GM10266 (cell line): ENCODE measurements around the gene PDE11A.

Experiments used
- DNase-seq: peaks from one replicate; pipeline ENCODE4 v3.0.0; 2012; ENCODE audit errors: extremely low spot score
- CTCF ChIP-seq: IDR thresholded peaks from 2 replicates; pipeline ENCODE4 v1.5.1; 2012; ENCODE audit warnings: mild to moderate bottlenecking, low read depth; ENCODE audit not compliant: control insufficient read depth, insufficient read depth; ENCODE audit errors: missing control alignments

PDE11A gene

GRCh38 chr2:177703159-177703558, 369.4 kb downstream of the PDE11A start:
- no peak for TF ChIP-seq CTCF
- no peak for DNase-seq

- no peak for DNase-seq
- TF ChIP-seq CTCF: no peak
These were observed 374.3 kb downstream of the PDE11A start for GRCh38 chr2:177698281-177698680.

DNA sequence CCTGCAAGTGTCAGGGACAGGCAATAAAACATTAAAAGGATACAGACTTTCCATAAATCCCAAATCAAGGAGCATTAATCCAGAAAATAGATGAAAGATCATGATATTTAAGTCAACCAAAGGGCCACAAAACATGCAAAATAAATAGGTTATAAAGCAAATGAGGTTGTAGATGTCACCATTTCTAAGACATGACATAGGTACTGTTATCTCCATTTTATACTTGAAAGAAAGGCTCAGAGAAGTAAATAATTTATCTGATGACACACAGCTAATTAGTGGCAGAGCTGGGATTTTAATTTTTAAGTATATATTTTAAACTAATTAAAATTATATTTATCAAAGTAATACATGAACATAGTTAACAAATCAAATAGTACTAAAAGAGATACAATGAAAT, 378.2 kb downstream of the PDE11A start:
- no peak for DNase-seq
- no peak for TF ChIP-seq CTCF

DNA sequence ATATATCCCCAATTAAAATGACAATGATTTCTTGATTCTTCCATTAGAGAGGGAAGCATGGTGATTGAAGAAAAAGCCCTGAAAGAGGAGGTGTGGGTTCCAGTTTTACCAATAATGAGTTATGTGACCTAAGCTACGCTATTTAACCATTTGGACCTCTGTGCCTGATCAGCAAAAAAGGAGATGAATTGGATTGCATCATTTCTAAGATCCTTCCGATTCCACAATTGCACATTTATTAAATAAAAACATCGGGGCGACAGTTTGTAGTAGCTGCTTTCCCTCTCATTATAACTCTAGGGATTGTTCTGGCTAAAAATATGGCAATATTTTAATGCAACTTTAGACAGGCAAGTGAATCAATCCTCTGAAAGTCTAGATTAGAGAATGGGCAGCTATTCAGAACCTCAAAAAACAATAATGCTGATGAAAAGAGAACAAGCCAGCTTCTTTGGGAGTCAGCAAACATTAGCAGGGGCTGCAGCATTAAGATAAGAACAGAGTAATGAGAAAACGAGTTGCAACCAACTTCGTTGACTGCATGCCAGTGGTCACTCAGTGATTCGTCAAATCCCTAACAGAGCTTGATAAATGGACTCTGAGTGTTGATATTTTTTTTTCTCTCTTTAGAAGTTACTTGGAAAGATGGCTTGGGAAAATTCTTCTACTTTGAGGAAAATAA, 378.8 kb downstream of the PDE11A start:
- no peak for TF ChIP-seq CTCF
- DNase-seq: no peak

GRCh38 chr2:177692783-177693269, 379.8 kb downstream of the PDE11A start:
- TF ChIP-seq CTCF: no peak
- DNase-seq: no peak

- DNase-seq: no peak
- no peak for TF ChIP-seq CTCF
These were observed 380.4 kb downstream of the PDE11A start for GRCh38 chr2:177692042-177692782.

GRCh38 chr2:177691177-177691576, 381.4 kb downstream of the PDE11A start:
- TF ChIP-seq CTCF: no peak
- no peak for DNase-seq
